ENCODE results near the gene SLAMF7.
A peak's percentile ranks its signal among the peaks of the same experiment; 100 is the strongest.

- peak in 3 of 5 experiments; percentile 16 to 49 (median 31) for TF ChIP-seq CTCF (IDR thresholded peaks at IDR 0.05)
- TF ChIP-seq EP300 (IDR thresholded peaks at IDR 0.05): no peak
- TF ChIP-seq POLR2A (IDR thresholded peaks at IDR 0.05): no peak
These were observed 29.2 kb downstream of the SLAMF7 start for GRCh38 chr1:160768295-160768657.
